Stimulated activated CD8-positive, alpha-beta memory T cell treated with anti-CD3 and anti-CD28 coated beads, Interleukin-7, amount 100 ng/mL, for 24 hours (primary cell): ENCODE data around the gene IGF2R.

Source experiments
- DNase-seq: peaks from one replicate; pipeline ENCODE4 v3.0.0-alpha.2; 2020; ENCODE audit warnings: low read depth

IGF2R gene

GRCh38 chr6:160044687-160045086 lies 75.8 kb downstream of the IGF2R start:
- DNase-seq: no peak

GRCh38 chr6:160048471-160048870 lies 79.6 kb downstream of the IGF2R start:
- no peak for DNase-seq

GRCh38 chr6:160049346-160049745 lies 80.5 kb downstream of the IGF2R start:
- no peak for DNase-seq

- no peak for DNase-seq
These were observed 81.1 kb downstream of the IGF2R start for GRCh38 chr6:160050022-160050421.

- DNase-seq: no peak
These were observed 82.5 kb downstream of the IGF2R start for GRCh38 chr6:160051390-160051789.

GRCh38 chr6:160054271-160054670 lies 85.4 kb downstream of the IGF2R start:
- DNase-seq: no peak

- no peak for DNase-seq
These were observed 86.0 kb downstream of the IGF2R start for GRCh38 chr6:160054913-160055312.

GRCh38 chr6:160055378-160055777 lies 86.5 kb downstream of the IGF2R start:
- no peak for DNase-seq

GRCh38 chr6:160055813-160056212 lies 86.9 kb downstream of the IGF2R start:
- no peak for DNase-seq

- DNase-seq: no peak
These were observed 88.2 kb downstream of the IGF2R start for GRCh38 chr6:160057080-160057479.

- DNase-seq: no peak
These were observed 89.8 kb downstream of the IGF2R start for GRCh38 chr6:160058603-160059215.

GRCh38 chr6:160060221-160060620 lies 91.3 kb downstream of the IGF2R start:
- no peak for DNase-seq

- DNase-seq: no peak
These were observed 92.1 kb downstream of the IGF2R start for GRCh38 chr6:160060920-160061447.

GRCh38 chr6:160063771-160064413 lies 95.0 kb downstream of the IGF2R start:
- no peak for DNase-seq

- no peak for DNase-seq
These were observed 96.3 kb downstream of the IGF2R start for GRCh38 chr6:160065200-160065599.

GRCh38 chr6:160067564-160067963 lies 98.7 kb downstream of the IGF2R start:
- DNase-seq: no peak

GRCh38 chr6:160068346-160068745 lies 99.5 kb downstream of the IGF2R start:
- no peak for DNase-seq

- no peak for DNase-seq
These were observed 100.2 kb downstream of the IGF2R start for GRCh38 chr6:160069050-160069454.

- no peak for DNase-seq
These were observed 100.6 kb downstream of the IGF2R start for GRCh38 chr6:160069459-160069858.

GRCh38 chr6:160070427-160070826 lies 101.5 kb downstream of the IGF2R start:
- DNase-seq: no peak

- no peak for DNase-seq
These were observed 101.9 kb downstream of the IGF2R start for GRCh38 chr6:160070831-160071230.

GRCh38 chr6:160071805-160072690 lies 103.2 kb downstream of the IGF2R start:
- DNase-seq: no peak

GRCh38 chr6:160073272-160073671 lies 104.4 kb downstream of the IGF2R start:
- DNase-seq: no peak
